ENCODE data around the gene COG5.
"Not testable (repeated sequence)": the region's sequence is repeated elsewhere in the genome, so short reads cannot be mapped to it uniquely, and the experiment has no call there.

The COG5 gene

DNA sequence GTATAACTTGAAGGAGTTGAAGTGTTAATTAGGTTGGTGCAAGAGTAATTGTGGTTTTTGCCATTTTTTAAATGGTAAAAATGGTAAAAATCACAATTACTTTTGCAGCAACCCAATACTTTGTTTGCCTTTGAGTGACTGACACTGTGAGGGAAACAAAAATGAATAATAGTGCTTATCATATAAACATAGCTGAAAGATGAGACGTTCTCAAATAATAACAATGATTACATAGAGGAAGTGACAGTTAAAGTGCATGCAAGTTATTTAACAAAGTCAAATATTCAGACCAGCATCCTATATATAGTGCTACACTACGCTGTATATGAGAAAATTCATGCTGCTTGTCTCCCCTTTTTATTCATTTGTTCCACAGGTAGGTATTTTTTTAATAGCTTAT, 399.6 kb downstream of the COG5 start:
- ATAC-seq (no peak), DNase-seq (no peak)
- no peak overlapping the region for H3K4me3 Mint-ChIP-seq
- no peaks in the 10 kb centered on the region for H3K36me3 Mint-ChIP-seq (ENCODE audit: low read depth)
- no peaks in the 10 kb centered on the region for H3K9me3 Mint-ChIP-seq
- peaks cover 26% of the 10 kb centered on the region for H3K4me1 Mint-ChIP-seq
- H3K27me3 Mint-ChIP-seq, result peaks cover 4% of the 10 kb centered on the region
- H3K27ac Mint-ChIP-seq, result no peak overlapping the region

DNA sequence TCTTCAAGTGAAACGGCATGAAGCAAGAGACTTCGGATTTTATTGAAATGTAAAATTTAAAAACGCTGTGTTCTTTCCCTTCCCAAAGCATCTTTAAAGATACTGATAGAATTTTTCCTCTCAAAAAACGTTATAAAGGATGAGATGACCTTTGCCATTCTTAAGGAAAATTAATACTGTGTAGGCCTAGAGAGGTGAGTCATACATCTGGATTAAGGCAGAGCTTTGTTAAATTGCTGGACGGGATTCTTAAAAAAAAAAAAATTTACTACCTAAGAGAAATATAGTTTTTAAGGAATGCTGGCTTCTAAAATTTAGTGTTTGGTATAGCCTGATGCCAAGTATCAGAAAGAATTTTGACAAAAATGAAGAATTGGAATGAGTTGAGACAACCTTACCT, 401.2 kb downstream of the COG5 start:
- ATAC-seq (no peak), DNase-seq (no peak)
- Mint-ChIP-seq H3K27ac (no peak overlapping the region), H3K4me1 (peaks cover 16% of the 10 kb centered on the region), H3K4me3 (no peak overlapping the region), H3K36me3 (ENCODE audit: low read depth) (no peaks in the 10 kb centered on the region), H3K27me3 (peaks cover 4% of the 10 kb centered on the region), H3K9me3 (no peaks in the 10 kb centered on the region)

DNA sequence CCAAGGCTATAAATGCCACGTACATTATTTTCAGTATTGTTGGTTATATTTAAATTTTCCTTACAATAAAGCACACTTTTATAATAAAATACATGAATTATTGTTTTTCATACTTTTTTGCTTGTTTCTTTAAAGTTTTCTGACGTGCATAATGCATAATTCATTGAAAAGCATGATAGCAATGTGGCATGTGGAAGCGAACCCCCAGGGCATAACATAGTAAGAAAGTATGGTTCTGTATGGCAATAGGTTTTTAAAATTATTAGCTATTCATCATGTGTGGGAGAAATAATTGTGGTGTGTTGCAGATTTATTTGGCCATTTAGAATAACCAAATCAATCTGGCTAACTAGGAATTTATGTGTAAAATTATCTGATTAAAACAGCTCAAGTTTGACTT, 402.3 kb downstream of the COG5 start:
- H3K27ac Mint-ChIP-seq, result no peak overlapping the region
- no peak for ATAC-seq
- H3K36me3 Mint-ChIP-seq (ENCODE audit: low read depth), result no peaks in the 10 kb centered on the region
- DNase-seq, result no peak
- H3K4me1 Mint-ChIP-seq, result peaks cover 7% of the 10 kb centered on the region
- peaks cover 4% of the 10 kb centered on the region for H3K27me3 Mint-ChIP-seq
- no peak overlapping the region for H3K4me3 Mint-ChIP-seq
- H3K9me3 Mint-ChIP-seq, result no peaks in the 10 kb centered on the region

- no peaks in the 10 kb centered on the region for H3K36me3 Mint-ChIP-seq (ENCODE audit: low read depth)
- H3K27ac Mint-ChIP-seq, result no peak overlapping the region
- H3K4me1 Mint-ChIP-seq, result peaks cover 3% of the 10 kb centered on the region
- H3K4me3 Mint-ChIP-seq, result no peak overlapping the region
- H3K9me3 Mint-ChIP-seq, result no peaks in the 10 kb centered on the region
- H3K27me3 Mint-ChIP-seq, result peaks cover 4% of the 10 kb centered on the region
- ATAC-seq, result no peak
- no peak for DNase-seq
Measured at GRCh38 chr7:107160389-107160788, 403.3 kb downstream of the COG5 start.

- Mint-ChIP-seq H3K4me1 (no peaks in the 10 kb centered on the region), H3K36me3 (ENCODE audit: low read depth) (no peaks in the 10 kb centered on the region)
Measured at GRCh38 chr7:107158028-107158427, 405.7 kb downstream of the COG5 start.

GRCh38 chr7:107157091-107157490, 406.6 kb downstream of the COG5 start:
- ATAC-seq (no peak), DNase-seq (no peak)
- H3K27ac Mint-ChIP-seq, result no peak overlapping the region
- H3K4me1 Mint-ChIP-seq, result no peaks in the 10 kb centered on the region
- H3K4me3 Mint-ChIP-seq, result no peak overlapping the region
- no peaks in the 10 kb centered on the region for H3K9me3 Mint-ChIP-seq
- no peaks in the 10 kb centered on the region for H3K27me3 Mint-ChIP-seq
- H3K36me3 Mint-ChIP-seq (ENCODE audit: low read depth), result no peaks in the 10 kb centered on the region

More at GRCh38 chr7:107158028-107158427, 405.7 kb downstream of the COG5 start:
- Mint-ChIP-seq H3K9me3 (no peaks in the 10 kb centered on the region), H3K27me3 (no peaks in the 10 kb centered on the region), H3K27ac (no peak overlapping the region), H3K4me3 (no peak overlapping the region)
- DNase-seq (no peak), ATAC-seq (no peak)

DNA sequence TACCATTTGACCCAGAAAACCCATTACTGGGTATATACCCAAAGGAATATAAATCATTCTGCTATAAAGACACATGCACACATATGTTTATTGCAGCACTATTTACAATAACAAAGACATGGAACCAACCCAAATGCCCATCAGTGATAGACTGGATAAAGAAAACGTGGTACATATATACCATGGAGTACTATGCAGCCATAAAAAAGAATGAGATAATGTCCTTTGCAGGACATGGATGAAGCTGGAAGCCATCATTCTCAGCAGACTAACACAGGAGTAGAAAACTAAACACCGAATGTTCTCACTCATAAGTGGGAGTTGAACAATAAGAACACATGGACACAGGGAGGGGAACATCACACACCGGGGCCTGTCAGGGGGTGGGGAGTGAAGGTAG, 408.0 kb downstream of the COG5 start:
- not testable (repeated sequence) for H3K4me1 Mint-ChIP-seq; H3K36me3 Mint-ChIP-seq (ENCODE audit: low read depth); H3K27ac Mint-ChIP-seq; H3K4me3 Mint-ChIP-seq; H3K9me3 Mint-ChIP-seq; DNase-seq; H3K27me3 Mint-ChIP-seq; ATAC-seq

- no peak for DNase-seq
- no peaks in the 10 kb centered on the region for H3K4me1 Mint-ChIP-seq
Measured at GRCh38 chr7:107154826-107155225, 408.9 kb downstream of the COG5 start.

DNA sequence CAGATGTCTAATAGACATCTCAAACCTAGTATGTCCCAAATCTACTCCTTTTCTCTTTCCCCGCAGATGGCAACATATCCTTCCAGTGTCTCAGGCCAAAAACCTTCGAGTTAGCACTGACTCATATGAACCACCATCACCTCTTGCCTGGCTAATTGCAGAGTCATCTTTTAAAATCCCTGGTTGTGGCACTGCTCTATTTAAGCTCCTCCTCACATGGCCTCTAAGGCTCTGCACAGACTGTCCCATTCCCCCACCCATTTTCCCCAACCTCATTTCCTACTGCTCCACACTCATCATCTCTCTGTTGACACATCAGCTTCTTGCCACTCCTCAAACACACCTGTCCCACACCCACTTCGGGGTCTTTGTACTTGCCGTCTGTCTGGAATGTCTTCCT, 411.7 kb downstream of the COG5 start:
- no peaks in the 10 kb centered on the region for H3K27me3 Mint-ChIP-seq
- ATAC-seq (no peak), DNase-seq (no peak)
- no peaks in the 10 kb centered on the region for H3K36me3 Mint-ChIP-seq (ENCODE audit: low read depth)
- H3K4me3 Mint-ChIP-seq, result no peak overlapping the region
- peaks cover 7% of the 10 kb centered on the region for H3K4me1 Mint-ChIP-seq
- no peak overlapping the region for H3K27ac Mint-ChIP-seq
- no peaks in the 10 kb centered on the region for H3K9me3 Mint-ChIP-seq

More at GRCh38 chr7:107154826-107155225, 408.9 kb downstream of the COG5 start:
- no peak overlapping the region for H3K4me3 Mint-ChIP-seq
- H3K27me3 Mint-ChIP-seq, result no peaks in the 10 kb centered on the region
- no peaks in the 10 kb centered on the region for H3K36me3 Mint-ChIP-seq (ENCODE audit: low read depth)
- no peak for ATAC-seq
- H3K9me3 Mint-ChIP-seq, result no peaks in the 10 kb centered on the region
- no peak overlapping the region for H3K27ac Mint-ChIP-seq

Measured in activated naive CD8-positive, alpha-beta T cell treated with anti-CD3 and anti-CD28 coated beads, Interleukin-2, amount 50 U/mL, for 24 hours (primary cell).